IPS-NIHi7 (cell line): ENCODE results near the gene FRMD3.

Experiments used
- DNase-seq: peaks from one replicate; pipeline ENCODE4 v3.0.0; 2012; ENCODE audit warnings: mixed read lengths; ENCODE audit errors: extremely low spot score

FRMD3 gene

GRCh38 chr9:83284746-83285145 lies 253.5 kb downstream of the FRMD3 start:
- no peak for DNase-seq

- DNase-seq: no peak
These were observed 254.7 kb downstream of the FRMD3 start for GRCh38 chr9:83283528-83283927.

- DNase-seq: no peak
These were observed 256.6 kb downstream of the FRMD3 start for GRCh38 chr9:83281306-83282255.

- no peak for DNase-seq
These were observed 257.4 kb downstream of the FRMD3 start for GRCh38 chr9:83280790-83281189.

GRCh38 chr9:83280268-83280667 lies 257.9 kb downstream of the FRMD3 start:
- no peak for DNase-seq

GRCh38 chr9:83274787-83275186 lies 263.4 kb downstream of the FRMD3 start:
- DNase-seq: no peak

GRCh38 chr9:83271665-83272071 lies 266.5 kb downstream of the FRMD3 start:
- no peak for DNase-seq

GRCh38 chr9:83270116-83270515 lies 268.1 kb downstream of the FRMD3 start:
- no peak for DNase-seq

- DNase-seq: no peak
These were observed 270.5 kb downstream of the FRMD3 start for GRCh38 chr9:83267741-83268140.

GRCh38 chr9:83266666-83267496 lies 271.3 kb downstream of the FRMD3 start:
- DNase-seq: no peak

GRCh38 chr9:83266331-83266665 lies 271.9 kb downstream of the FRMD3 start:
- DNase-seq: no peak

GRCh38 chr9:83264315-83264714 lies 273.9 kb downstream of the FRMD3 start:
- DNase-seq: no peak

GRCh38 chr9:83259558-83259957 lies 278.6 kb downstream of the FRMD3 start:
- DNase-seq: no peak

- DNase-seq: no peak
These were observed 280.0 kb downstream of the FRMD3 start for GRCh38 chr9:83257937-83258891.

GRCh38 chr9:83247732-83248131 lies 290.5 kb downstream of the FRMD3 start:
- DNase-seq: no peak

GRCh38 chr9:83245979-83246659 lies 292.1 kb downstream of the FRMD3 start:
- DNase-seq: no peak

GRCh38 chr9:83242066-83242465 lies 296.1 kb downstream of the FRMD3 start:
- DNase-seq: no peak

GRCh38 chr9:83240671-83241070 lies 297.5 kb downstream of the FRMD3 start:
- no peak for DNase-seq

- DNase-seq: no peak
These were observed 298.5 kb downstream of the FRMD3 start for GRCh38 chr9:83239747-83240146.

GRCh38 chr9:83238871-83239640 lies 299.1 kb downstream of the FRMD3 start:
- no peak for DNase-seq
